GM18867 (cell line): ENCODE results near the gene PRKAB1.

ENCODE experiments used
- ATAC-seq: cut with Tn5 transposase; IDR thresholded peaks from one replicate; pipeline ENCODE4 v1.9.1; 2021; ENCODE audit warnings: mild to moderate bottlenecking, moderate library complexity; ENCODE audit not compliant: unreplicated experiment

Gene PRKAB1

DNA sequence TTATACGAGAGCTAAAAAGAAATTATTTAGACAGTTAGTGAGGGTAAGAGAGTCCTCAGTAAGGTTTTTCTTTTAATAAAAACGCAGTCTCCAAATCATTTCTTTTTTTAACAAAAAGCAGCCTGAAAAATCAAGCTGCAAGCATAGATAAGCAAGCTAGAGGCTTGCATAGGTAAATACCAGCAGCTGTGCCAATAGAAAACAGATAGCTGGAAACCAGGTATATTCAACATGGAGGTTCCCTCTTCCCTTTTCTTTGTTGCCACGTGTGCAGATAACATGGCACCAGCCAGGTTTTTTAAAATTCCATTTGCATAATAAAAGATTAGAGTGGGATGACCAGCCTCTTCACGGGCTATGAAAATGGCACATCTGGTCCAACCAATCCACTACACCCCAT, 6.1 kb upstream of the PRKAB1 start:
- no peak for ATAC-seq

GRCh38 chr12:119664642-119665041, 3.3 kb upstream of the PRKAB1 start:
- no peak for ATAC-seq

DNA sequence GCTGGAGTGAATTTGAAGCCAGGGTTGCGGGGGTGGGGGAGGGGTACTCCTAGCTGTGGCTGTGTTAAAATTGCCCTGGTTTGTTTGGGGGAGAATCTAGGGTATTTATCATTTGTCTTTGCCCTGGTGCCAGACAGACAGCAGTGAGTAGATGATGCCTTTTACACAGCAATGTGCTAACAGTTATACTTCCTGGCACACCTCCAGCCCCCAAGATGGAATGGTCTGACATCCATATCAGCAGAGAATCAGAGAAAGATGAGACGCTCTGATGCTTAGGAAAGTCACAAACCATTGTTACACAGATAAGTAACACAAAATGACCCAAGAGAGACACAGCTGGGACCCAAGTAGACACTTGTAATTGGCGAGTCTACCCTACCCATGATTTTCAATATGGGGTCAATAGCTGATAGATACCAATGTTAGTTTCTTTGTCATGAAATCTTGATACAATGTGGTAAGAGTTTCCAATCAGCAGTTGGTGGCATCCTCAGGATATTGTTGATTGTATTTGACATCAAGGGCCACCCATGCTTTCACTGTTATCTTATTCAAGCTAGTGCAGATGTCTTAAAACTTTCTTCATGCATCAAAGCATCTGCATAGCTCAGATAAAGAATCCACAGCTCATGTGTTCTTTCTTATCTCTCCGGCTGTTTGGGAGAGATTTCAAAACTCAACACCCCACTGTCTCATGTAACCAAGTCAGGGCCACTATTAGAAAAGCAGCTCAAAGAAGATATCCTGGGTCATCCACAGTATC, 2.6 kb upstream of the PRKAB1 start:
- no peak for ATAC-seq

DNA sequence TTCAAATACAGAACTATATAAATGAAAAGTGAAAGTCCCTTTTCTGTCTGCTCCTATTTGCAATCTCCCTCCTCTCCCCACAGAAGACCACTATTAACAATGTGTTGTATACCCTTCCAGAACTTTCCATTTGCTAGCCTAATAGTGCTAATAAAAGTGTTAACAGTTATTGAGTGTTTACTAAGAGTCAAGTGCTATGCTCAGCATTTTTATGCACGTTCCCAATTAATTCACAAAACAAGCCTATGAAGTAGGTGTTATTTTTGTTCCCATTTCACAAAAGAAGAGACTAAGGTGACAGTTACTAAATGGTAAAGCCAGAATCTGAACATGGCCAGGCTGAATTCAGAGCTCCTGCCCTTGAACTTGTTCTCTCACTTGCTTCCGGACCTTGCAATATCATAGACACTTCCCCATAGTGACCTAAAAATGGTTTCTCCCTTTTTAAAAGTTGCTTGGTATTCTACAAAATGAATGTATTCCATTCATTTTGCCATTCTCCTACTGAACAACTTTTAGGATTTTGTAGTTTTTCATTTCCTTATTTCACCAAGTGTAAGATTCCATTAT, 1.6 kb upstream of the PRKAB1 start:
- ATAC-seq = no peak

DNA sequence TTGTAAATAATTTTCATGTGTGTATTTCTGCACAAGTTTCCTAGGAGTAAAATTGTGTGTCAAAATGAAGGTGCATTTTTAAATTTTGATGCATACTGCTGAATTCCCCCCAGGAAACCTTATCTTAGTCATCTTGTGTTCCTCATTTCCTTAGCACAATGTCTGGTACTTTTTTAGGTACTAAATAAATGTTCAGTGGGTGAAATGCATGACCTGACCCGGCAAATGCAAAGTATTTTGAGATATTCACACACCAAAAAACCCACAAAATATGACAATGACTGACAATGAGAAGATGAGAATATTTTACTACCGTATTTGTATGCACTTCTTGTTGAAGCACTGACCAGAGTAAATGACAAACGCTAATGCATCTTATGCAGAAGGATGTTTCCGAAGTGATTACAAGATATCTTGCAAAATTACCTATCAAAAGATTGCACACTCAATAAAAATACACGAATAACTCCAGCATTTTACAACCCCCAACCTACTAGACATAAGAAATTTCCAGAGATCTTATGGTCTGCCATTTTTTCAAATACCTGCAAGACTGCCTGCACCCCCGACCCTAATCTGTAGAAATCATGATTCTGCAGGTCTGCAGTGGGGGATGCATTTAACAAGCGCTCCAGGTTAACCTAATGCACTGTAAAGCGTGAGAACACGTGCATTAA, 895 bp upstream of the PRKAB1 start:
- peak; percentile 3 for ATAC-seq

DNA sequence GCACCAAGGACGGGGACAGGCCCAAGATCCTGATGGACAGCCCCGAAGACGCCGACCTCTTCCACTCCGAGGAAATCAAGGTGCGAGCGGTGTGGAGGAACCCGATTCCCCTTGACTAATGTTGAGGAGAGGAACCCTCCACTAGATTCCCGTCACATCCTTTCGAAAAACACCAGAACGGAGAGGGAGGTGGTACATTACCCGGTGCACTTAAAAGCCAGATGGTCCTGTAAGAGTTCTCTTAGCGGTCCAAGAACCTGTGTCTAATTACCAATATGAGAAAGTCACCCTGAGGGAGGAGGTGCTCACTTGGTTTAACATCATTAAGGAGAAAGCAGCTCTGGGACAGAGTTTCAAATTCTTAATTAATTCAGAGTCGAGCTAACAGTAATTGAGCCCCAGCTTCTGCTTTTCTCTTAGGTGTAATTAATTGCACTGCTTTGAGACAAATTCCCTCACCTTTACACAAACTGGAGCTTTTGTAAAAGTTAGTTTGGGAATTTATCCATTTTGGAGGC, 450 bp downstream of the PRKAB1 start:
- no peak for ATAC-seq

- no peak for ATAC-seq
Measured at GRCh38 chr12:119669744-119670472, 2.0 kb downstream of the PRKAB1 start.

DNA sequence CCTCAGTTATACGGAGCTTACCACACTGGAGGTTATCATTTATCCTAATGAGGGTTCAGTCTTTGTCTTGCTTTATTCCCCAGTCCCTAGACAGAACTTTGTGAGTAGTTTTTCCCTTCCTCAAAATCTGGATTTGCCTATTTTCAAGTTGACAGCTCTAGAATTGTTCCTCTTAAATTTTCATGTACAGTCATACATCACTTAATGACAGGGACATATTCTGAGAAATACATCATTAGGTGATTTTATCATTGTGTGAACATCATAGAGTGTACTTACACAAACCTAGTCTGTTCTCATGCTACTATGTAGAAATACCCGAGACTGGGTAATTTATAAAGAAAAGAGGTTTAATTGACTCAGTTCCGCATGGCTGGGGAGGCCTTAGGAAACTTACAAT, 3.1 kb downstream of the PRKAB1 start:
- ATAC-seq = no peak

- no peak for ATAC-seq
Measured at GRCh38 chr12:119672194-119672593, 4.3 kb downstream of the PRKAB1 start.

- no peak for ATAC-seq
Measured at GRCh38 chr12:119673634-119674033, 5.7 kb downstream of the PRKAB1 start.

- ATAC-seq = no peak
Measured at GRCh38 chr12:119674560-119674959, 6.6 kb downstream of the PRKAB1 start.

GRCh38 chr12:119676022-119676421, 8.1 kb downstream of the PRKAB1 start:
- no peak for ATAC-seq

DNA sequence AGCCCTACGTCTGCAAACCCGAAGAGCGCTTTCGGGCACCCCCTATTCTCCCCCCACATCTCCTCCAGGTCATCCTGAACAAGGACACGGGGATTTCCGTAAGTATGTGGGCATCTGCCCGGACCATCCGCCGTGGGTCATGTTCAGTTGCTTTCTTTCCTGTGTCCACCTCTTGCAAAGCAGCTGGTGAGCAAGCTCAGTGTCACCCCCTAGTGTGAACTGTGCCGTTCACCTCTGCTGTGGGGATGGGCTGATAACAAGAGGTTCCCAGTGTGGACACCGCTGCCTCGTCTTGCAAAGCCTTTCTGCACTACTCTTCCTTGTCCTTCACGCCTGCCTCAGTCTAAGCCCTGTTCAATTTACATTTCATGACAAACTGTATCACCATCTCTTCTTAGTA, 8.6 kb downstream of the PRKAB1 start:
- ATAC-seq = no peak

GRCh38 chr12:119678459-119678858, 10.5 kb downstream of the PRKAB1 start:
- no peak for ATAC-seq

- ATAC-seq = no peak
Measured at GRCh38 chr12:119679081-119679480, 11.1 kb downstream of the PRKAB1 start.

GRCh38 chr12:119679490-119679889, 11.6 kb downstream of the PRKAB1 start:
- ATAC-seq = no peak

DNA sequence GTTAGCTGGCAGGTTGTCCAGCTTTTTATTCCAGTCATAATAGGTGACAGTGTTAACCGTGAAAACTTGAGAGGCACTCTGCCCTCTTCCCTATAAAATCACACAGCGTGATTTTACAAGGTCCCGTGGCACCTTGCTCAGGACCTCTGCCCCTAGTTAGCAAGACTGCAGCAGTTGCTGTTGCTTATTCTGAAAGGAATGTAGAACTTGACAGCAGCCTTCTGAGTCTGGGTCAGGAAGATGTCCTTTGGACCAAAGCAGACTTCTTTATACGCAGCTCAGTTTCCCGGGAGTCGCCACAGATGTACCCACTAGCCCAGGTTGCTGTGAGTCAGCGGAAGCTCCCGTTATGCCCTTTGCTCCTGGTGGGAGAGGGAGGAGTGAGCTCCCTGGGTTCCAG, 13.2 kb downstream of the PRKAB1 start:
- ATAC-seq = no peak

DNA sequence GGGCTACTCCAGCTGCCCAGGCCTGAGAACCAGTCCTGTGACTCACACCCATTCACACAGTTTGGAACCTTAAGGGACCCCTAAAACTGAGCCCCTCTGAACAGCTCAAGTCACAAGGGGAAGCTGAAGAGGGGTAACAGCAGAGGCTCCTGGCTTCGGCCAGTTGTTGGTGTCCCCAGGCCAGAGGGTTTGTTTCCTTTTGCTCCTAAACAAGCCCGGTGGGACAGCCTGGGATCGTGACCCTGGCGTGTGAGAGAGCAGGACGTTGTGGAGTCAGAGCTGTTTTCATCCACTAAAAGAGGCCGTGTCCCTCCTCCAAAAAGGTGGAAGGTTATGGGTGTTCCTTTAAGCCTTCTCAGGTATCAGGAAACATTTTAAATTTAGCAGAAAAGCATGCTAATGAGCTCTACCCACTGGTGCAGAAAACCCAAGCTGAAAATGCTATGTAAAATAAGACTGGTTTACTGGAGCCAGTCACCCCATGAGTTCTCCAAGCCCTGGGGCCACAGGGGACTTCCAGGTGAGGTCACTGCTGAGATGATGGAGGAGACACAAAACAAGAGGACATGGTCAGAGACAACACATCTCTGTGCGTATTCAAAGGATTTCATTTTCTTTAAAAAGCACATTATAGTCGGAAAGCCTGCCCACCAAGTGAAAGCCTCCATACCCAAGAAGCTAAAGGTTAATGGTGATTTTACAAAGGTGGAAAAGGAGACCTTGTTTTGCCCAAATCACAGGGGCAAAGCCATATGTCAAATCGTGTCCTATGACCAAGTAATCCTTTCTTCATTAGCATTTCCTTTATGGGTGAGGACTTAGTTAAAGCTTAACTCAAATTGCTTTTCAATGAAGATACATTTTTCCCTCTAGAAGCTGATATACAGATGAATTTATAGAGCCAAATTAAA, 14.1 kb downstream of the PRKAB1 start:
- peak; percentile 55 for ATAC-seq

- ATAC-seq = peak; percentile 55
Measured at GRCh38 chr12:119682639-119683252, 14.8 kb downstream of the PRKAB1 start.

GRCh38 chr12:119683413-119683812, 15.5 kb downstream of the PRKAB1 start:
- ATAC-seq = no peak
